ENCODE measurements around the gene LNX2.

LNX2 gene

GRCh38 chr13:27661017-27661416 is 40.7 kb upstream of the LNX2 start:
- TF ChIP-seq CTCF (IDR thresholded peaks at IDR 0.05; ENCODE audit: insufficient read depth, missing control alignments) = no peak
- FAIRE-seq (no peak), DNase-seq (ENCODE audit: insufficient read length, low spot score) (no peak)

- no peak for FAIRE-seq
Observed at GRCh38 chr13:27660511-27660910, 40.2 kb upstream of the LNX2 start.

GRCh38 chr13:27659145-27659865 is 39.0 kb upstream of the LNX2 start:
- FAIRE-seq (no peak), DNase-seq (ENCODE audit: insufficient read length, low spot score) (no peak)
- TF ChIP-seq CTCF (IDR thresholded peaks at IDR 0.05; ENCODE audit: insufficient read depth, missing control alignments) = no peak

More at GRCh38 chr13:27660511-27660910, 40.2 kb upstream of the LNX2 start:
- no peak for DNase-seq (ENCODE audit: insufficient read length, low spot score)
- TF ChIP-seq CTCF (IDR thresholded peaks at IDR 0.05; ENCODE audit: insufficient read depth, missing control alignments) = no peak

GRCh38 chr13:27658546-27658945 is 38.2 kb upstream of the LNX2 start:
- FAIRE-seq (no peak), DNase-seq (ENCODE audit: insufficient read length, low spot score) (no peak)
- TF ChIP-seq CTCF (IDR thresholded peaks at IDR 0.05; ENCODE audit: insufficient read depth, missing control alignments) = no peak

GRCh38 chr13:27657724-27658123 is 37.4 kb upstream of the LNX2 start:
- FAIRE-seq (no peak), DNase-seq (ENCODE audit: insufficient read length, low spot score) (no peak)
- no peak for TF ChIP-seq CTCF (IDR thresholded peaks at IDR 0.05; ENCODE audit: insufficient read depth, missing control alignments)

- TF ChIP-seq CTCF (IDR thresholded peaks at IDR 0.05; ENCODE audit: insufficient read depth, missing control alignments) = no peak
Observed at GRCh38 chr13:27654816-27655215, 34.5 kb upstream of the LNX2 start.

GRCh38 chr13:27654059-27654458 is 33.7 kb upstream of the LNX2 start:
- no peak for FAIRE-seq

More at GRCh38 chr13:27654816-27655215, 34.5 kb upstream of the LNX2 start:
- DNase-seq (ENCODE audit: insufficient read length, low spot score) (no peak), FAIRE-seq (no peak)

More at GRCh38 chr13:27654059-27654458, 33.7 kb upstream of the LNX2 start:
- TF ChIP-seq CTCF (IDR thresholded peaks at IDR 0.05; ENCODE audit: insufficient read depth, missing control alignments) = no peak
- no peak for DNase-seq (ENCODE audit: insufficient read length, low spot score)
